ENCODE results near the gene PRXL2B.
A peak's percentile ranks its signal among the peaks of the same experiment; 100 is the strongest.

Gene PRXL2B

GRCh38 chr1:2604156-2604843, 17.7 kb downstream of the PRXL2B start:
- no peak for DNase-seq (ENCODE audit: low spot score)
- H3K4me1 ChIP-seq (ENCODE audit: insufficient read depth, poor library complexity, severe bottlenecking), result no peaks in the 10 kb centered on the region
- TF ChIP-seq CTCF (IDR thresholded peaks at IDR 0.05; ENCODE audit: poor library complexity, severe bottlenecking), result no peak
- no peaks in the 10 kb centered on the region for H3K9me3 ChIP-seq (ENCODE audit: severe bottlenecking)
- peaks cover 16% of the 10 kb centered on the region for H3K27me3 ChIP-seq (ENCODE audit: insufficient read depth, poor library complexity, severe bottlenecking)
- H3K4me3 ChIP-seq (ENCODE audit: severe bottlenecking), result no peak overlapping the region
- H3K27ac ChIP-seq (ENCODE audit: poor library complexity, severe bottlenecking), result no peak overlapping the region
- peak; percentile 24; the same call in 1 of the 3 replicates for ATAC-seq (ENCODE audit: low read depth)
- no peaks in the 10 kb centered on the region for H3K36me3 ChIP-seq (ENCODE audit: low read depth)

- TF ChIP-seq CTCF (IDR thresholded peaks at IDR 0.05; ENCODE audit: poor library complexity, severe bottlenecking), result no peak
- Histone ChIP-seq H3K4me3 (ENCODE audit: severe bottlenecking) (no peak overlapping the region), H3K36me3 (ENCODE audit: low read depth) (no peaks in the 10 kb centered on the region), H3K4me1 (ENCODE audit: insufficient read depth, poor library complexity, severe bottlenecking) (no peaks in the 10 kb centered on the region), H3K9me3 (ENCODE audit: severe bottlenecking) (no peaks in the 10 kb centered on the region), H3K27me3 (ENCODE audit: insufficient read depth, poor library complexity, severe bottlenecking) (peaks cover 20% of the 10 kb centered on the region), H3K27ac (ENCODE audit: poor library complexity, severe bottlenecking) (no peak overlapping the region)
- no peak for DNase-seq (ENCODE audit: low spot score)
- ATAC-seq (ENCODE audit: low read depth), result no peak
Measured at GRCh38 chr1:2604844-2605508, 18.4 kb downstream of the PRXL2B start.

- Histone ChIP-seq H3K4me1 (ENCODE audit: insufficient read depth, poor library complexity, severe bottlenecking) (no peaks in the 10 kb centered on the region), H3K9me3 (ENCODE audit: severe bottlenecking) (no peaks in the 10 kb centered on the region), H3K27ac (ENCODE audit: poor library complexity, severe bottlenecking) (no peak overlapping the region), H3K36me3 (ENCODE audit: low read depth) (no peaks in the 10 kb centered on the region), H3K27me3 (ENCODE audit: insufficient read depth, poor library complexity, severe bottlenecking) (peaks cover 20% of the 10 kb centered on the region), H3K4me3 (ENCODE audit: severe bottlenecking) (no peak overlapping the region)
- DNase-seq (ENCODE audit: low spot score) (peak; percentile 65), ATAC-seq (ENCODE audit: low read depth) (no peak)
- TF ChIP-seq CTCF (IDR thresholded peaks at IDR 0.05; ENCODE audit: poor library complexity, severe bottlenecking), result no peak
Measured at GRCh38 chr1:2605509-2606395, 19.2 kb downstream of the PRXL2B start.

GRCh38 chr1:2606396-2606880, 19.9 kb downstream of the PRXL2B start:
- Histone ChIP-seq H3K27me3 (ENCODE audit: insufficient read depth, poor library complexity, severe bottlenecking) (peaks cover 13% of the 10 kb centered on the region), H3K4me1 (ENCODE audit: insufficient read depth, poor library complexity, severe bottlenecking) (no peaks in the 10 kb centered on the region)

More at GRCh38 chr1:2606396-2606880, 19.9 kb downstream of the PRXL2B start:
- DNase-seq (ENCODE audit: low spot score), result no peak
- no peak for ATAC-seq (ENCODE audit: low read depth)
- no peaks in the 10 kb centered on the region for H3K36me3 ChIP-seq (ENCODE audit: low read depth)
- no peak overlapping the region for H3K4me3 ChIP-seq (ENCODE audit: severe bottlenecking)
- no peak for TF ChIP-seq CTCF (IDR thresholded peaks at IDR 0.05; ENCODE audit: poor library complexity, severe bottlenecking)
- H3K9me3 ChIP-seq (ENCODE audit: severe bottlenecking), result no peaks in the 10 kb centered on the region
- no peak overlapping the region for H3K27ac ChIP-seq (ENCODE audit: poor library complexity, severe bottlenecking)
